Fibroblast of lung (primary cell): Measurements from ENCODE around the gene FRMD4A. TPM values are rescaled to one million over a fixed set of nuclear protein-coding genes. Genes with fewer than 3 reads are reported as not detected.
"Not testable (repeated sequence)": the region's sequence is repeated elsewhere in the genome, so short reads cannot be mapped to it uniquely, and the experiment has no call there.

Experiments used
- DNase-seq, 2 donors: peaks; one replicate each; pipeline versions ENCODE4 v3.0.0 to v3.0.0-alpha.2; 2010; ENCODE audit warnings: low read depth in 2 of 2
- H2AFZ ChIP-seq: 2 replicates; pipeline ENCODE4 v1.5.1; 2012; ENCODE audit warnings: low read length, control low read depth, inconsistent platforms
- H3K27ac ChIP-seq: 2 replicates; pipeline ENCODE4 v1.5.1; 2011; ENCODE audit warnings: low read length, control low read depth; ENCODE audit not compliant: insufficient read depth
- H3K27me3 ChIP-seq: 2 replicates; pipeline ENCODE4 v1.5.1; 2011; ENCODE audit warnings: mild to moderate bottlenecking, low read length; ENCODE audit not compliant: control insufficient read depth, insufficient read depth
- H3K36me3 ChIP-seq: 2 replicates; pipeline ENCODE4 v1.5.1; 2011; ENCODE audit warnings: low read length; ENCODE audit not compliant: control insufficient read depth, insufficient read depth
- H3K4me1 ChIP-seq: 2 replicates; pipeline ENCODE4 v1.5.1; 2011; ENCODE audit warnings: low read length; ENCODE audit not compliant: control insufficient read depth, insufficient read depth; ENCODE audit errors: extremely low read depth
- H3K4me2 ChIP-seq: 2 replicates; pipeline ENCODE4 v1.5.1; 2011; ENCODE audit warnings: low read length, control low read depth; ENCODE audit not compliant: insufficient read depth; ENCODE audit errors: extremely low read depth
- H3K4me3 ChIP-seq, 4 experiments: fragments of 200-600 bp in 1 of 4; sonication (generic) in 1 of 4; replicated peaks in 1 of 4; 2 replicates each; pipeline ENCODE4 v1.5.1; 2011 to 2016; ENCODE audit warnings: low read length in 4 of 4, low read depth in 3 of 4, mild to moderate bottlenecking in 3 of 4, control low read depth in 2 of 4, inconsistent platforms in 1 of 4, mixed read lengths in 1 of 4; ENCODE audit not compliant: insufficient read depth in 1 of 4; ENCODE audit errors: control extremely low read depth in 1 of 4
- H3K79me2 ChIP-seq: 2 replicates; pipeline ENCODE4 v1.5.1; 2012; ENCODE audit warnings: mild to moderate bottlenecking, low read length, inconsistent platforms; ENCODE audit not compliant: control insufficient read depth, insufficient read depth
- H3K9ac ChIP-seq: 2 replicates; pipeline ENCODE4 v1.5.1; 2011; ENCODE audit warnings: mild to moderate bottlenecking, low read length, control low read depth; ENCODE audit not compliant: insufficient read depth
- H3K9me3 ChIP-seq: 2 replicates; pipeline ENCODE4 v1.5.1; 2012; ENCODE audit warnings: low read depth, low read length; ENCODE audit not compliant: control insufficient read depth, insufficient read depth
- H4K20me1 ChIP-seq: 2 replicates; pipeline ENCODE4 v1.5.1; 2011; ENCODE audit warnings: low read length; ENCODE audit not compliant: control insufficient read depth, insufficient read depth; ENCODE audit errors: extremely low read depth
- EZH2 ChIP-seq: IDR thresholded peaks from 2 replicates; pipeline ENCODE4 v1.5.1; 2012; ENCODE audit warnings: low read length, control low read depth, mild to moderate bottlenecking; ENCODE audit errors: missing control alignments
- polyA plus RNA-seq, 2 donors: library from polyadenylated mRNA; depleted of rRNA in 1 of 2; stranded (reverse) in 1 of 2; unstranded in 1 of 2; fragments of >200 nt; gene quantifications; 2 replicates each; pipeline ENCODE4 v1.2.1, GENCODE V29; 2011 to 2012; ENCODE audit warnings: missing spikeins in 1 of 2
- total RNA-seq: library from RNA; depleted of rRNA; stranded (reverse); fragments of >200 nt; gene quantifications from 2 replicates; pipeline ENCODE4 v1.2.1, GENCODE V29; 2014
- TF ChIP-seq, protein P1 (sequence below), 2 donors: IDR thresholded peaks in 1 of 2; conservative IDR thresholded peaks in 1 of 2; 1 replicate in 1 of 2; 2 replicates in 1 of 2; pipeline ENCODE4 v1.5.1; 2011 to 2012; ENCODE audit warnings: low read length in 2 of 2, control low read depth in 1 of 2, inconsistent platforms in 1 of 2, low read depth in 1 of 2, mild to moderate bottlenecking in 1 of 2

Gene FRMD4A
- total and polyA plus RNA-seq, 2 donors (not counting 1 experiment from before 2014, with no cell fraction given): 26.9 to 63.6 TPM

DNA sequence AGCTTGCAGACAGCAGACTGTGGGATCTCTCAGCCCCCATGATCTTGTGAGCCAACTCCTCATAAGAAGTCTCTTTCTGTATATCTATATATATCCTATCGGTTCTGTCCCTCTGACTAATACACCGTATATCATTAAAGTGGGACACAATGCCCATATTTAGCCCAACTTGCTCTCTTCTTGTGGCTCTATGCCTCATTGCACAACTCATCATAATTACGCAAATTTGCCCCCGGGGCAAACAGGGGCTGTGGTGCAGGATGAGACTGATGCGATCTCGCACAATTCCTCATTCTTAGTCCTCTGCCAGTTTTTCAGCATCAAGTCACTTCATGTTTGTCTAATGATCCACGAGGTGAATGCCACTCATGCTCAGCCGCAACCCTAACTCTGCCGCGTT, 560.8 kb downstream of the FRMD4A start:
- no peak overlapping the region for H3K4me3 ChIP-seq
- H2AFZ ChIP-seq: no peak overlapping the region
- H3K4me1 ChIP-seq: peaks cover 10% of the 10 kb centered on the region
- no peak overlapping the region for H3K27ac ChIP-seq
- TF ChIP-seq, protein P1, sequence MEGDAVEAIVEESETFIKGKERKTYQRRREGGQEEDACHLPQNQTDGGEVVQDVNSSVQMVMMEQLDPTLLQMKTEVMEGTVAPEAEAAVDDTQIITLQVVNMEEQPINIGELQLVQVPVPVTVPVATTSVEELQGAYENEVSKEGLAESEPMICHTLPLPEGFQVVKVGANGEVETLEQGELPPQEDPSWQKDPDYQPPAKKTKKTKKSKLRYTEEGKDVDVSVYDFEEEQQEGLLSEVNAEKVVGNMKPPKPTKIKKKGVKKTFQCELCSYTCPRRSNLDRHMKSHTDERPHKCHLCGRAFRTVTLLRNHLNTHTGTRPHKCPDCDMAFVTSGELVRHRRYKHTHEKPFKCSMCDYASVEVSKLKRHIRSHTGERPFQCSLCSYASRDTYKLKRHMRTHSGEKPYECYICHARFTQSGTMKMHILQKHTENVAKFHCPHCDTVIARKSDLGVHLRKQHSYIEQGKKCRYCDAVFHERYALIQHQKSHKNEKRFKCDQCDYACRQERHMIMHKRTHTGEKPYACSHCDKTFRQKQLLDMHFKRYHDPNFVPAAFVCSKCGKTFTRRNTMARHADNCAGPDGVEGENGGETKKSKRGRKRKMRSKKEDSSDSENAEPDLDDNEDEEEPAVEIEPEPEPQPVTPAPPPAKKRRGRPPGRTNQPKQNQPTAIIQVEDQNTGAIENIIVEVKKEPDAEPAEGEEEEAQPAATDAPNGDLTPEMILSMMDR (conservative IDR thresholded peaks at IDR 0.05 in 1 of 2, IDR thresholded peaks at IDR 0.05 in 1 of 2; ENCODE audit: low read depth in 1 of 2, low read length in 2 of 2): no peak
- H3K79me2 ChIP-seq: no peaks in the 10 kb centered on the region
- H3K9me3 ChIP-seq: no peaks in the 10 kb centered on the region
- no peaks in the 10 kb centered on the region for H4K20me1 ChIP-seq
- no peak overlapping the region for H3K9ac ChIP-seq
- DNase-seq: peak; percentile 67 to 87
- no peak overlapping the region for H3K4me2 ChIP-seq
- no peaks in the 10 kb centered on the region for H3K36me3 ChIP-seq
- no peaks in the 10 kb centered on the region for H3K27me3 ChIP-seq

DNA sequence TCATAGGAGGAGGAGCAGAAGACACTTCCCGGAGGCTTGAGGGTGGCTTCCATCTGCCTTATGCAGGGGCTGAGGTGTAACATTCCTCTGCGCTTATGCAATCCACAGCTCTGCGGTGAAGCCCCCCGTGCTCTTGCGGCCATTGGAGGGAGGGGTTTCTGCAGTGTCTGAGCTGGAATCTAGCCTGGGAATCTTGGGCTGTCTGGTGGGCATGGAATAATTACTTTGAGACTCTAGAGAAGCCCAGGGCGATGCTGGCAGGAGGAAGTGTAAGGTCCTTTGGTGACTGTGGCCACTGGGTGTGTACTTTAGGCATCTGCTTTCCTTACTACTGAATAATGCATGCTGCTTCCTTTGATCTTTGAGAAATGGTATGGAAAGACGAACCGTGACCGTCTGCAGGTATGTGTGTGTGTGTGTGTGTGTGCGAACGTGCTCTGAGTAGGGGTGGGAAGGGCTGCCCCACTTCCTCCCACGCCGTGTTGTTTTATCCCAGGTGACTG, 563.0 kb downstream of the FRMD4A start:
- H3K9me3 ChIP-seq: no peaks in the 10 kb centered on the region
- no peaks in the 10 kb centered on the region for H4K20me1 ChIP-seq
- no peaks in the 10 kb centered on the region for H3K36me3 ChIP-seq
- H2AFZ ChIP-seq: no peak overlapping the region
- no peak overlapping the region for H3K4me3 ChIP-seq
- no peaks in the 10 kb centered on the region for H3K79me2 ChIP-seq
- no peak for TF ChIP-seq EZH2
- TF ChIP-seq, protein P1 (conservative IDR thresholded peaks at IDR 0.05 in 1 of 2, IDR thresholded peaks at IDR 0.05 in 1 of 2; ENCODE audit: low read depth in 1 of 2, low read length in 2 of 2): no peak
- H3K9ac ChIP-seq: no peak overlapping the region
- DNase-seq: no peak
- no peaks in the 10 kb centered on the region for H3K27me3 ChIP-seq
- no peak overlapping the region for H3K4me2 ChIP-seq
- H3K27ac ChIP-seq: no peak overlapping the region
- peaks cover 2% of the 10 kb centered on the region for H3K4me1 ChIP-seq

DNA sequence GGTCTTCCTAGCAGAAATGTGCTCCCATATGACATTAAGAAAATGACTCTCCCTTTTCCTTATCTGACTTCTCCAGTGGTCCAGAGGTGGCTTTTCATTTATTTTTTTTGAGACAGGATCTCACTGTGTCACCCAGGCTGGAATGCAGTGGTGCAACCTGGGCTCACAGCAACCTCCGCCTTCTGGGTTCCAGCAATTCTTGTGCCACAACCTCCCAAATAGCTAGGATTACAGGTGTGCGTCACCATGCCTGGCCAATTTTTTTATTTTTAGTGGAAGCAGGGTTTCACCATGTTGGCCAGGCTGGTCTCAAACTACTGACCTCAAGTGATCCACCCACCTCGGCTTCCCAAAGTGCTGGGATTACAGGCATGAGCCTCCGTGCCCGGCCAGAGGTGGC, 563.6 kb downstream of the FRMD4A start:
- H3K9me3 ChIP-seq, H3K27me3 ChIP-seq, H3K4me2 ChIP-seq, H3K27ac ChIP-seq, H3K36me3 ChIP-seq, H3K4me3 ChIP-seq, H3K4me1 ChIP-seq, H3K79me2 ChIP-seq, H4K20me1 ChIP-seq, DNase-seq, H3K9ac ChIP-seq, H2AFZ ChIP-seq: not testable (repeated sequence)
